GM12865 (cell line): Measurements from ENCODE around the gene ATP11A.
"Not testable (repeated sequence)": the region's sequence is repeated elsewhere in the genome, so short reads cannot be mapped to it uniquely, and the experiment has no call there.

ENCODE experiments used
- DNase-seq: peaks from one replicate; pipeline ENCODE4 v3.0.0; 2010; ENCODE audit warnings: low read depth
- H3K4me3 ChIP-seq: 2 replicates; pipeline ENCODE4 v1.5.1; 2011; ENCODE audit warnings: mild to moderate bottlenecking, low read depth, low read length, control low read depth
- CTCF ChIP-seq: IDR thresholded peaks from 2 replicates; pipeline ENCODE4 v1.5.1; 2011; ENCODE audit warnings: low read length, control low read depth, low read depth, inconsistent platforms; ENCODE audit not compliant: insufficient read depth; ENCODE audit errors: missing control alignments

The ATP11A gene

GRCh38 chr13:112679932-112680677, 9.7 kb upstream of the ATP11A start:
- no peak overlapping the region for H3K4me3 ChIP-seq
- DNase-seq, result no peak
- no peak for TF ChIP-seq CTCF

- no peak overlapping the region for H3K4me3 ChIP-seq
- DNase-seq, result no peak
- no peak for TF ChIP-seq CTCF
Observed at GRCh38 chr13:112680741-112681360, 9.0 kb upstream of the ATP11A start.

- no peak for TF ChIP-seq CTCF
- H3K4me3 ChIP-seq, result no peak overlapping the region
- no peak for DNase-seq
Observed at GRCh38 chr13:112683581-112683980, 6.3 kb upstream of the ATP11A start.

DNA sequence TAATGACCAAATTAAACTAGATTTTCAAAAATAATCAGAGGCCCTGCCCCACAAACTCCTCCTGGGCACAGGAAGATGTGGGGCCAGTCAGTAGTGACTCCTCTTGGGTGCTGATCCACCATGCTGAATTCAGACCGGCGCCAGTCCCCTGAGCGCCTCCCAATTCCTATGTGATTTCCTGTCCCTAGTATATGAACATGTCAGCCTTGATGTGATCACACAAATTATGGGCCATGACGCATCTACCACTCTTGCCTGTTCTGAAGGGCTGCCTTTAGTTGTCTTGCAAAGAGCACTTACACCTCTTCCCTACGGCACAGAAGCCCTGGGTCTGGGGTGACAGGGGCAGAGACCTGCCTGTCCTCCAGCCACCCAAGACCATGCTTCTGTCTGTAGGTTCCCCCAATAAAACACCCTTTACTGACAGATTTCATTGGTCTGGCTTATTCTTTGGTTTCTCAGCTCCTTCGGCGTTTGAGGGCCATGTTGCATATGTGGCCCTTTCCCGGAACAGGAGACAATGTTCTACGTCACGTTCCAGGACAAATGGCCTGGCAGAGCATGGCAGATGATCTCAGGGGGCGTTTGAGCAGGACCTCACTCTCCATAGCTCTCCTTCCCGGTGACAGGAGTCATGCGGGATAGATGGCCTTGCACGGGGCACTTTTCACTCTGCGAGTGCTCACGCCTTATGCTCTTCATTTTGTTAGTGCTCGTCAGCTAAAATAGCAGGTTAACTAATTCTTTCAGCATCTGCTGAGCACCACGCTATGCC, 5.6 kb upstream of the ATP11A start:
- no peak overlapping the region for H3K4me3 ChIP-seq
- TF ChIP-seq CTCF, result no peak
- DNase-seq, result no peak

DNA sequence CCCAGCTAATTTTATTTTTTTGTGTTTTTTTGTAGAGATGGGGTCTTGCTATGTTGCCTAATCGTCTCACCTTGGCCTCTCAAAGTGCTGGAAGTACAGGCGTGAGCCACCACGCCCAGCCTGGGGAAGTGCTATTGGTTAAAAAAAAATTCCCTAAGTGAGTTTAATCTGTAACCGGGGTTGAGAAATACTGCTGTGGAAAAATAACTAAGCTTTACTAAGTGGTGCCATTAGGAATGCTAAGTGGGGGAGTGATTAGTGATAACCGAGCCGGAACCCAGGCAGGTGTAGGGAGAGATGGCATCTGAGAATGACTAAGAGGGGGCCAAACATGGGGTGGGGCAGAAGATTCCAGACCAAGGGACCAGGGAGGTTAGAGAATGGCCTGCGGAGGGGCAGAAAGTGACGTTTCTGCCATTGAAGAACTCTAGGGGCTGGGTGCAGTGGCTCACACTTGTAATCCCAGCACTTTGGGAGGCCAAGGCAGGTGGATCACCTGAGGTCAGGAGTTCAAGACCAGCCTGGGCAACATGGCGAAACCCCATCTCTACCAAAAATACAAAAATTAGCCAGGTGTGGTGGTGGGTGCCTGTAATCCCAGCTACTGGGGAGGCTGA, 4.5 kb upstream of the ATP11A start:
- H3K4me3 ChIP-seq, DNase-seq: not testable (repeated sequence)

DNA sequence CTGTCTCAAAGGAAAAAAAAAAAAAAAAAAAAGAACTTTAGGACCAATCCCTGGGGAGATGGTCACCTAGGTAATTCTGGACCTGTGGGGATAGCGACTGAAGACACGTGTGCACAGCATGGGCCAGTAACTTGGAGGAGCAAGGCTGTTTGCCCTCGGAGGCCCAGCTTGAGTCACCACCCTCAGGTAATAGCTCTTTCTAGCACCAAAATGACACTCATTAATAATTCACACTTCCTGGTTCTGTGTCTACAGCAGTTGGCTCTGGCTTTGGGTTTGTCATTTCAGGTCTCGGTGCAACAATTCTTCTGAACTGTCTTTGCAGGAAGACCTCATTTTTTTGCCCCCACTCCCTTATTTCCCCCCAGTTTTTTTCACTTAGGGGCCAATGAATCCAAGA, 3.9 kb upstream of the ATP11A start:
- TF ChIP-seq CTCF, result no peak
- no peak overlapping the region for H3K4me3 ChIP-seq
- no peak for DNase-seq

- H3K4me3 ChIP-seq, result no peak overlapping the region
- TF ChIP-seq CTCF, result no peak
- DNase-seq, result no peak
Observed at GRCh38 chr13:112686364-112686763, 3.5 kb upstream of the ATP11A start.
